CD4-positive, alpha-beta T cell treated with Interleukin-4 for 1 hour (primary cell): ENCODE results near the gene KSR1.
A peak's percentile ranks its signal among the peaks of the same experiment; 100 is the strongest.

Experiments used
- DNase-seq, 2 donors: peaks; one replicate each; pipeline ENCODE4 v3.0.0-alpha.2; 2020 to 2022

KSR1 gene

GRCh38 chr17:27539152-27539551, 82.9 kb downstream of the KSR1 start:
- no peak for DNase-seq

- DNase-seq = no peak
Measured at GRCh38 chr17:27539794-27540317, 83.6 kb downstream of the KSR1 start.

GRCh38 chr17:27540318-27541101, 84.3 kb downstream of the KSR1 start:
- peak in 1 of 2 donors; percentile 52 for DNase-seq

GRCh38 chr17:27541301-27542023, 85.2 kb downstream of the KSR1 start:
- DNase-seq = no peak

- no peak for DNase-seq
Measured at GRCh38 chr17:27542841-27543463, 86.7 kb downstream of the KSR1 start.

- DNase-seq = no peak
Measured at GRCh38 chr17:27543464-27543856, 87.2 kb downstream of the KSR1 start.

- no peak for DNase-seq
Measured at GRCh38 chr17:27543958-27544349, 87.7 kb downstream of the KSR1 start.

- peak; percentile 30 to 33 for DNase-seq
Measured at GRCh38 chr17:27544350-27545131, 88.3 kb downstream of the KSR1 start.

- no peak for DNase-seq
Measured at GRCh38 chr17:27545562-27546229, 89.4 kb downstream of the KSR1 start.

GRCh38 chr17:27546624-27547300, 90.5 kb downstream of the KSR1 start:
- no peak for DNase-seq

GRCh38 chr17:27547301-27547683, 91.0 kb downstream of the KSR1 start:
- DNase-seq = no peak

GRCh38 chr17:27548369-27548768, 92.1 kb downstream of the KSR1 start:
- no peak for DNase-seq

- DNase-seq = no peak
Measured at GRCh38 chr17:27549251-27549893, 93.1 kb downstream of the KSR1 start.

- no peak for DNase-seq
Measured at GRCh38 chr17:27550291-27550930, 94.2 kb downstream of the KSR1 start.

- DNase-seq = no peak
Measured at GRCh38 chr17:27550974-27551505, 94.8 kb downstream of the KSR1 start.

GRCh38 chr17:27551701-27552248, 95.5 kb downstream of the KSR1 start:
- DNase-seq = no peak

- DNase-seq = no peak
Measured at GRCh38 chr17:27552276-27552732, 96.1 kb downstream of the KSR1 start.

- no peak for DNase-seq
Measured at GRCh38 chr17:27553019-27553511, 96.8 kb downstream of the KSR1 start.

GRCh38 chr17:27554152-27554551, 97.9 kb downstream of the KSR1 start:
- no peak for DNase-seq

GRCh38 chr17:27554911-27555310, 98.7 kb downstream of the KSR1 start:
- DNase-seq = no peak
